Measurements from ENCODE around the gene NPAS4. TPM values are rescaled to one million over a fixed set of nuclear protein-coding genes. Genes with fewer than 3 reads are reported as not detected.

NPAS4 gene
- total and polyA plus RNA-seq, 2 of the 13 experiments (the other 11 are each of a cell fraction or from before 2014, with no cell fraction given), result not detected

- TF ChIP-seq GABPA (IDR thresholded peaks at IDR 0.05; ENCODE audit: low read depth, low read length), result no peak
- peak; percentile 71 for TF ChIP-seq GABPA (CRISPR knock-in tag; IDR thresholded peaks at IDR 0.05; ENCODE audit: low read depth)
- no peak for TF ChIP-seq MTF1 (CRISPR knock-in tag; IDR thresholded peaks at IDR 0.05)
- no peak for TF ChIP-seq PPARG (CRISPR knock-in tag; conservative IDR thresholded peaks at IDR 0.05)
- no peak for TF ChIP-seq STAT5B (CRISPR knock-in tag; IDR thresholded peaks at IDR 0.05)
- TF ChIP-seq HOXA9 (CRISPR knock-in tag; IDR thresholded peaks at IDR 0.05; ENCODE audit: borderline replicate concordance), result no peak
- TF ChIP-seq KMT2B (CRISPR knock-in tag; IDR thresholded peaks at IDR 0.05), result peak; percentile 45; the same call in 1 of the 2 replicates
- TF ChIP-seq ARID5B (CRISPR knock-in tag; IDR thresholded peaks at IDR 0.05), result 0 out of 2 replicates have a peak, but pooled peaks have one; percentile 1
- peak; percentile 77; the same call in 1 of the 2 replicates for TF ChIP-seq ZNF124 (CRISPR knock-in tag; IDR thresholded peaks at IDR 0.05)
- TF ChIP-seq SMARCE1 (IDR thresholded peaks at IDR 0.05; ENCODE audit: borderline replicate concordance), result no peak
- TF ChIP-seq MBD4 (IDR thresholded peaks at IDR 0.05; ENCODE audit: borderline replicate concordance, low read length), result no peak
- no peak for TF ChIP-seq AGO1 (IDR thresholded peaks at IDR 0.05; ENCODE audit: low read depth, low read length, poor library complexity, severe bottlenecking)
- TF ChIP-seq KDM2A (CRISPR knock-in tag; IDR thresholded peaks at IDR 0.05; ENCODE audit: borderline replicate concordance, low read depth), result peak; percentile 63; the same call in 1 of the 2 replicates
- TF ChIP-seq, protein P1, sequence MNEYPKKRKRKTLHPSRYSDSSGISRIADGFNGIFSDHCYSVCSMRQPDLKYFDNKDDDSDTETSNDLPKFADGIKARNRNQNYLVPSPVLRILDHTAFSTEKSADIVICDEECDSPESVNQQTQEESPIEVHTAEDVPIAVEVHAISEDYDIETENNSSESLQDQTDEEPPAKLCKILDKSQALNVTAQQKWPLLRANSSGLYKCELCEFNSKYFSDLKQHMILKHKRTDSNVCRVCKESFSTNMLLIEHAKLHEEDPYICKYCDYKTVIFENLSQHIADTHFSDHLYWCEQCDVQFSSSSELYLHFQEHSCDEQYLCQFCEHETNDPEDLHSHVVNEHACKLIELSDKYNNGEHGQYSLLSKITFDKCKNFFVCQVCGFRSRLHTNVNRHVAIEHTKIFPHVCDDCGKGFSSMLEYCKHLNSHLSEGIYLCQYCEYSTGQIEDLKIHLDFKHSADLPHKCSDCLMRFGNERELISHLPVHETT (CRISPR knock-in tag; conservative IDR thresholded peaks at IDR 0.05), result no peak
- TF ChIP-seq KLF15 (CRISPR knock-in tag; IDR thresholded peaks at IDR 0.05; ENCODE audit: borderline replicate concordance), result no peak
- TF ChIP-seq ZHX2 (IDR thresholded peaks at IDR 0.05; ENCODE audit: low read depth), result peak; percentile 64
- TF ChIP-seq ZHX2 (CRISPR knock-in tag; IDR thresholded peaks at IDR 0.05; ENCODE audit: borderline replicate concordance), result no peak
- TF ChIP-seq SPEN (CRISPR knock-in tag; IDR thresholded peaks at IDR 0.05; ENCODE audit: low read depth), result peak; percentile 72; the same call in 1 of the 2 replicates
- no peak for TF ChIP-seq ZNF792 (CRISPR knock-in tag; IDR thresholded peaks at IDR 0.05)
Observed at GRCh38 chr11:66438504-66439466, 17.9 kb downstream of the NPAS4 start, which contains the start of gene MRPL11 (continued).

Data from HepG2 (cell line).